Measurements from ENCODE around the gene GFRA1.

GFRA1 gene, protein sequence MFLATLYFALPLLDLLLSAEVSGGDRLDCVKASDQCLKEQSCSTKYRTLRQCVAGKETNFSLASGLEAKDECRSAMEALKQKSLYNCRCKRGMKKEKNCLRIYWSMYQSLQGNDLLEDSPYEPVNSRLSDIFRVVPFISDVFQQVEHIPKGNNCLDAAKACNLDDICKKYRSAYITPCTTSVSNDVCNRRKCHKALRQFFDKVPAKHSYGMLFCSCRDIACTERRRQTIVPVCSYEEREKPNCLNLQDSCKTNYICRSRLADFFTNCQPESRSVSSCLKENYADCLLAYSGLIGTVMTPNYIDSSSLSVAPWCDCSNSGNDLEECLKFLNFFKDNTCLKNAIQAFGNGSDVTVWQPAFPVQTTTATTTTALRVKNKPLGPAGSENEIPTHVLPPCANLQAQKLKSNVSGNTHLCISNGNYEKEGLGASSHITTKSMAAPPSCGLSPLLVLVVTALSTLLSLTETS

DNA sequence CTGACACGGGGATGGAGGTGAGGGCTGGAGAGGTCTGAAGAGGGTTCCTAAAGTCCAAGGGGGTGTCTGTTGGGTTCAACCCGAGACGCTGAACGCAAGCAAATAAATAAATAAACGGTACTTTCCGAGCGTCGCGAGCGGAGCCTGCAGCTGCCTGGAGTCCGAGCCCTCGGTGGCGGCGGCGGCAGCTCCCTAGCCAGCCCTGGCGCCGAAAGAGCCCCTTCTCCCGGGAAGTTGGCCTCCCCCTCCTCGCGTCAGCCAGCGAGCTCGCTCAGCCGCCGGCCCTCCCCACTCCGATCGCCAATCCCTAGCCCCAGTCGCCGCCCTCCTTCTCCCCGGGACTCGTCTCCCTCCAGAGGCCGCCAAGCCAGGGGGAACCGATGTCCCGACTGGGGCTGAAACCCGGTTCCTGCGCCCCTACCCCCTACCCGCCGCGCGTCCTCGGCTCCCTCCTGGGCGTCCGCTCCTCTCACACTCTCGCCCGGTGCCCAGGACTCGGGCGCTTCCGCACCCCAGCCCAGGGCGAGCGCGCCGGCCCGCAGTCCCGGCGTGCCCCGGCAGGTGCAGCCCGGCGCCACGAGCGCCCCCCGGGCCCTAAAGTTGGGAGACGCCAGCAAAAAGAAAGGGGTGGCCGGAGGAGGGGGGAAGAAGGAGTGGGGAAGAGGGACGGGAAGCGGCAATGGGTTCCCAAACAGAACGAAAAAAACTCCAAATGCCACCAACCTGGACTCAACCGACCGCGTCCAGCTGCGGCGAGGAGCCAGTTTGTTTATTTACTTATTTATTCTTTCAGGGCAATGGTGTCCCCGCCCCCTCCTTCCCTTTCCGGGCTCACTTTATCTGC is at the start of gene GFRA1:
TSS of gene GFRA1 (minus strand) at position 767 of the 844 bp plus-strand sequence. CDS start 1,177 bp downstream, outside the sequence.
- no peak for DNase-seq

DNA sequence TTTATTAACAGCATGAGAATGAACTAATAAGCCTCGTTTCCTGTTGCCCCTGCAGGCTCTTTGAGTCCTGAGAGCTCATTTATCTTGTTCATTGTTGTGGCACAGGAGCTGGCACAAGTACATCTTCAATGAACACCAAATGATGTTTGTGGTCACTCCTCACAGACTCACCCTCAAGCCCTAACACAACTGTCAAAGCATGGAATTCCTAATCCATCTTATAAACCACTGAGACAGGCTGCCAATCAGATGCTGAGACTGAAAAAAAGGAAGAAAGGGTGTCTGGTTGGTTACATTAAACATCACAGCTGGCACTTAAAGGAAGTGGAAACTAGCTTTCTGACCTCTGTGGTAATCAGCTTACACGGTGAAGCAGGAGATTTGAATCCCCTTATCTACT is 43.5 kb upstream of the GFRA1 start:
- DNase-seq: no peak

DNA sequence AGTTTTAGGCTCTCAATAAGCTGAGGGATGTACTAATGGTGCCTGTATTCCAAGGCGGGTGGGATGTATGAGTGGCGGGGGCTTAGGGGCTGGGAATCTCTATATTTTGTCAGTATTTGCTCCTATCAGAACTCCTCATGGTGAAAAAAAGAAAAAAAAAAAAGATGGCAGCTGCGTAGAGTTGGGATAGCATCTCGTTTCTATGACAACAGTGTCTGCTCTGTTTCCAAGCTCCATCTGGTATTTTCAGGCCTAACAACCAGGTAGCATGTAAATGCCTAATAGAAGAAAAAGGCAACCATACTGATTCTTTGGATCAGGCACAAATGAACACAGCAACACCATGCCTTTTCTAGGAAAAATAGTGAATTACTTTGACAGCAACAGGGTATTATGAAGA is 39.5 kb upstream of the GFRA1 start:
- DNase-seq: no peak

DNA sequence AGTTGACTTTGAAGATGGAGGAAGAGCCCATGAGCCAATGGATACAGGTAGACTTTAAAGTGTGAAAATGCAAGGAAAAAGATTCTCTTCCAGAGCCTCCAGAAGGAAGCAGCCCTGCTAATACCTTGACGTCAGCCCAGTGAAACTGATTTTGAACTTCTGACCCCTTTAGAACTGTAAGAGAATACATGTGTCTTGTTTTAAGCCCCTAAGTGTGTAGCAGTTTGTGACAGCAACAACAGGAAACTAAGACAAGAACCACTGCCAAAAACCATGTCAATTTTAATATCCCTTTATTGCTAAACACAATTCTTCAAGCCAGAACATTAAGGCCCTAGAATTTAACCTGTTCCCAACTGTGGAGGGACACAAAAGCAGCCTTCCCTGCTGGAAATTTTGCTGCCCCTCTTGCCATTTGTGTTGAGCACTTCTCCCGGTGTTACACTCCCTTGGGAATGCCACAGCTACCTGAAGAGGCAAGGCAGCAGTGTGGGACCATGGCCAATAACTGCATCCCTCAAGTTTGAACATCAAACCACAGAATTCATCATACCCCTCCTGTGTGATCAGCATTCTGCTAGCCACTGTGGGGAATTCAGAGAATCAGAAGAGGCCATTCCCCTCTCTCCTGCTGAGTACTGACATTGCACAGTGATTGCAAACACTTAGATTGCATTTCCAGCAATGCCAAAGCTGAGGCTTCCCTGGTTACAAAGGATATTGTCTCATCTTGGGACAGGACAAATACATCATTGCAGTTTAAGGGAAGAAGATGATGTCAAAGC is 38.9 kb upstream of the GFRA1 start:
- DNase-seq: no peak

DNA sequence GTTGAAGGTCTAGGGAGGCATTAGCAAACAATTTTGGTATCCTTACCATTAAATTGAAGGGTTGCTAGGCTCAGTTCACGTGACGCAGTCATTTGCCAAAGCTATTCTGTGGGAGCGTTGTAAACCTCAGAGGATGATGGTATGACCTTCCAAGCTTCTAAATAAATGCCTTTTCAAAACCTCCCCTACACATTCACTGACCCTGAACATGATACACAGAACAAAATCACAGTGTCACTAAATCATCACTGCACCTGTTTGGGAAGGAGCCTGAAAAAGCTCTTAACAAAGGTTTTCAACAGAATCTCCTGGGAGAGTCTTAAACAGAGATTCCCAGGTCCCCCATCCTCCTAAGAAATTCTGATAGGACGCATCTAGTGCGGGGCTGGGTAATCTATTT is 38.0 kb upstream of the GFRA1 start:
- no peak for DNase-seq

DNA sequence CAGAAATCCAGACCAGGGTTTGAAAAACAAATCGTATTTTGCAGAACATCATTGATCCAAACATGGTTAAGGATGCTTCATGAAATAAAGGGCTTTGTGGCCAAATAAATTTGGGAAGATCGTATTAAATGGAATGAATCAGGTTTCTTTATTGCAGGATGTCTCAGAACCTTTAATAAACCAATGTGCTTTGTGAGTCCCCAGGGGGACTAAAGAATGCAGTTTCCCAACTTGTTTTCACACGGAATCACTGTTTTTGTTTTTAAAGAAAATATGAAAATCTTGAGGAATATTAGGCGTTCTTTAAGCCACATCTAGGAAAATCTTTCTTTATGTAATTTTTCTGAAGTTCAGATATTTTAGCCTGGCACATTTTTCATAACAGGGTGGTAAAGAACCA is 34.4 kb upstream of the GFRA1 start:
- no peak for DNase-seq

DNA sequence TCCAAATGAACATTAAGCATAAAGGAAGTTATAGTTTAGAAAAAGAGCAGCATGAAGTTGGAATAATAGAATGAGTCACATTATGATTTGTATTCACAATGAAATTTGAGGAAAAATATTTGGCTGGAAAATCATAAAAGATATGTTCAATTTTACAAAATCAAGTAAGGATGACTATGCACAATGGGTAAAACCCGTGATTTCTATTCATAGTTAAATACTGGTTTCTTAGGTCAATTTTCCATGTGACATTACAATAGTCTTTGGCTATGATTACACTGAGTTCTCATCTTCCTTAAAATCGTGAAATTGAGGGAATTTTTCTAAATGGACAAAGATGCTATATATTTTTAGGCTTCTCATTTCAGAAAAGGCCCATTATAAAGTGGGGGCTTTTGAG is 33.8 kb upstream of the GFRA1 start:
- no peak for DNase-seq

DNA sequence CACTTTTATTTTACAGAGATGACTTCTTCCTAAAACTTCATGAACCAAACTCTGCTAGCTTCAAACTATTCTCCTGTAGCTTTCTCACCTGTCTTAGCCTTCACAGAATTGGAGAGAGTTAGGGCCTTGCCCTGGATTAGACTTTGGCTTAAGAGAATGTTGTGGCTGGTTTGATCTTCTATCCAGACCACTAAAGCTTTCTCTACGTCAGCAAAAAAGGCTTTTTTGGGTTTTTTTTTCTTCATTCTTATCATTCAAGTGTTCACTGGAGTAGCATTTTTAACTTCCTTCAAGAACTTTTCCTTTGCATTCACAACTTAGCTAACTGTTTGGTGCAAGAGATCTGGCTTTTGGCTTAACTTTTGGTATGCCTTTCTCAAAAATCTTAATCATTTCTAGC is 31.9 kb upstream of the GFRA1 start:
- no peak for DNase-seq

DNA sequence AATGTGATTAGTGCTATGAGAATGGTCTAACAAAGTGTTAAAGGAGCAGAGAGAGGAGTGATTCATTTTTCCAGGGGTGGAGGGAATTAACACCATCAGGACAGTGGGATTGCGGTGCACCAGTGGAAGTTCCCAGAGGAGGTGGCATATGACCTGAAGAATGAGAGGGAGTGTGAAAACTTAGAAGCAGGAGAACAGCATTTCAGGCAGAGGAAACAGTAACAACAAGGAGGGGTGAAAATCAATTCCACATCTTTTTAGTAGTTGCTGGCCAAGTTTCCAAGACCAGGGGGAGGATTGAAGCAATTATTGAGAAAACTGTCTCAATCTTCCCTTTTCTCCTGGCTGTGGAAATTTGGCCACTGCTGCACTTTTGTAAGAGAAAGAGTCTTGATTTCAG is 27.5 kb upstream of the GFRA1 start:
- DNase-seq: no peak

DNA sequence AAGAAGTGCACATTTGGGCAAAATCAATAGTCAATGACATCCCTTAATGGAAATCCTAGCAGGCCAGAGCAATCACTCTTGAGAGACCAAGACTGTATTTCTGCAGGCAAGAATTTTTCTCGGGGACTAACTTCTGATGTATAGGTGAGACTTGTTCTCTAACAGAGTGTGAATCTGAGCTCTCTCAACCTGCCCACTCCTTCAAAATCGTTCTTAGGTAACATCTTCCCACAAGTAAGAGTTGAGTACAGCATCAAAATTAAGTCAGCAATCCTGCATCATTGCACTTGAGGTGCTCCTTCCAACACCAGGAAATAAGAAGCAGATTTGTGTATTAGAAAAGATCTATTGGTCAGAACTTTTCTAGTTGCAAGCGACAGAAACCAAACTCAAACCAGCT is 25.6 kb upstream of the GFRA1 start:
- DNase-seq: no peak

DNA sequence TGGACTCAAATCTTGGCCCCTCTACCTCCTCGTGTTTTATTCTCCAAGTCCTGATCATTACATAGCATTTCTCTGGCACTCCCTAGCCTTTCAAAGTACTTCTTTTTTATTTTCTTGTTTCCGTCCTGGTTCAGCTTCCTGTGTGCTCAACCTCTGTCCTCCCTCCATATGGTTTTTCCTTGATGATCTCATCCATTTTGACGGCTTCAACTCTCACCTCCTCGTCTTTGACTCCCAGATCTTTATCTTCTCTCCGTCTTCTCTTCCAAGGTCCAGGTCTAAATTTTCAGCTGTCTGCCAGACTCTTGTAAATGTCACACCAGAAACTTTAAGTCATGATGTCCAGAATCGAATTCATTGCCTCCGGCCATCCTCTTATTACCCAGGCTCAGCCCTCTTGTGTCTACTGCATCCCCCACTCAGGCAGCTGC is 23.3 kb upstream of the GFRA1 start:
- DNase-seq: no peak

DNA sequence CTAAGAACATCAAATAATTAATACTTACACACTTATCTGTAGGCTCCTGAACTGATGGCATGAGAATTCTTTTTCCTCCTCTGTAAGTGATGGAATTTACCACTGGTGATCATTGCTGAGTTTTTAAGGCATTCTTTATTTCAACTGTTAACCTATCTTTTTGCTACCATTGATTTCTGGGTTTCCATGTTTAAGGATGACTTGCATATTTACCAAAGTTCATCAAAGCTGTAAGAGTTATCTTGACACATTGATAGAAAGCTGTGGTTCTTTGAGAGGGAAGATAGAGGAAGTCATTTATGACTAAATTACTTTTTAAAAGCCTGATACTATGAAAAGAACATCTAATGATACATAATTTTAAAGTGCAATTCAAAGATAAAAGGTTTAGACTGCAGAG is 19.5 kb upstream of the GFRA1 start:
- no peak for DNase-seq

DNA sequence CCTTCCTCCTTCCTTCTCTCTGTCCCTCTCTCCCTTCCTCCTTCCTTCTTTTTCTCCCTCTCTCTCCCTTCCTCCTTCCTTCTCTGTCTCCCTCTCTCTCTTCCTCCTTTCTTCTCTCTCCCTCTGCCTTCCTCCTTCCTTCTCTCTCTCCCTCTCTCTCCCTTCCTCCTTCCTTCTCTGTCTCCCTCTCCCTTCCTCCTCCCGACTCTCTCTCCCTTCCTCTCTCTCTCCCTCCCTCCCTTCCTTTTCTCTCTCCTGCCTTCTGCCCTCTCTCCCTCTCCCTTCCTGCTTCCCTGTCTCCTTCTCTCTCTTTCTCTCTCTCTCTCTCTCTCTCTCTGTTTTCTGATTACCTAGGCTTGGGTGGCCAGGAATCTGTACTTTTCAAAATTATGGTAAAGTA is 16.6 kb upstream of the GFRA1 start:
- no peak for DNase-seq

DNA sequence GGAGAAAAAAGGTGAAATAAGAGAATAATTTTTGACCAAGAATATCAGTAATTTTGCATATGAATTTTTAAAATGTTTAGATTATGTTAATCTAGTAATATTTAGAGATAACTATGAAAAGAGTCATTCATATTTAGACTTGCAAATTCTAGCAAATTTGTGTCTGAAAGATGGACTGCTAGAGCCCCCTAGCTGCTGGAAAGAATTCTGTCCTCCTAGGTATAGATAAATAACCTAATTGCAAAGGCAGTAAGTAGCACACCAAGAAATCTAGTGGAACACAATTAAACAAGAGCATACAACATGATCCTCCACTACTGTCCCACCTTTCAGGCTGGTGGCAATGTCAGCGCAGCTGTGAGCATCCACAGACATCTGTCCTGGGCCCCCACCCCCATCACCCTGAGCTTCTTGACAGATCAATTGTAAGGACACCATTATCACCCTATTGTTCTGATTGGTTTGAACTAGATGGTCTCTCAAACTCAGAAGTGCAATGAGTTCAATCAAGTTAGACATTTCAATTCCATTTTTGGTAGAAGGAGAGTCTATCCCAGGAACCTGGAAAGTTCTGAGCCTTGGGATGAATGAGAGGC is 15.0 kb upstream of the GFRA1 start:
- DNase-seq: no peak

DNA sequence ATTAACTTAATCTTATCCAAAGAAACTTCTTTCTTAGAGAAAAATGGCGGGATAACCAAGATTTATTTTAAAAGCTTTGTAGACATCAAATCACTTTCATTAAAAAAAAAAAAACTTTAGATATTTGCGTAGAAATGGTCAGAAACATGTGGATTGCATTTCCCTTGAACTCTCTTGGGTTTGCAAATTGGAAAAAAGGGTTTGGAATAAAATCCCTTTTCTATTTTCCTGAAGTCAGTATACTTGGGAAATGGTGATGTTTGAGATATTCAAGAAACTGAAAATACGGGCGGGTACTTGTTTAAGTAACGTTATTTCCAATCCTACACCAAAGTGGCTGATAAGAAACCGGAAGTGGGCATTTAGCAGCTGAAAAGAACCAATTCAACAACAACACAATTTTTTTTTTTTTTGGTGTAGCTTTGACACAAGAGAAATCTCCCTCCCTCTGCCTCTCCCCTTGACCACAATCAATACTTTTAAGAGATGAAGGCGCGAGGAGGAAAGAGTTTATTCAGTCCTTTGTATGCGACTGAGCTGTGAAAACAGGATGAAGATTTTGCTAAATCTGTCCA is 13.7 kb upstream of the GFRA1 start:
- no peak for DNase-seq

DNA sequence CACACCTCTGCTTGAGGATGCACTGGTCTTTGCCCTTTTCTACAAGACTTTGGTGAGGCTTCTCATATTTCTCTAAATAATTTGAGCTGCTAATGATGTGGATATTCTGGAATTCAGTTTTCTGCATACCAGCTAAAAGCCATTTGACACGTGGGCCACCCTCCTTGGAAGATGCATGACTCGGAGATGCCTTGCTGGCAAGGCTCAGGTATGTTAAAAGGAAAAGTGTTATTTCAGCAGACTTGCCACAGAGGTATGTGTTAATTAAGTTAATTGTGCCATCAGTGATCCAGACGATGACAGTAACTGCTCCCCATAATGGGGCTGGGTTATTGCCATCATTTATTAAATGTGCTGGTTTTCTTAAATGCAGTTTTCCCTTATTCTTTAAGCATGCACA is 8.8 kb upstream of the GFRA1 start:
- no peak for DNase-seq

DNA sequence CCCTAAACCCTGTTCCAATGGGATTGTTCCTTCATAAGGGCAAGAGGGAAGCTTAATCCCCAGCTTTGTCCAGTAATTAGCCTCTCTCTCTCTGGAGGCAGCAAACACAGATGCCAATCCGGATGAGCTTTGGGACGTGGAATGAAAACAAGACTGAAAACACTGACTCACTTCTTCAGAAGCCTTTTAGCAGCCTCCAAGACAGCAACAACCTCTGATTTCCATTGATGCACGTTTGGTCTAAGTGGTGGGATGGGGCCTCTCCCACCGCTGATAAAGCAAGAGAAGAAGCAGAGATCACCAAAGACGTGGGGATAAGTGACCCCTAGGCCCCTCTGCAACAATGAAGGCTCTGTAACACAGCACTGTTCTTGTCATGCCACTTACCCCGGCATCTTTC is 5.8 kb upstream of the GFRA1 start:
- no peak for DNase-seq

DNA sequence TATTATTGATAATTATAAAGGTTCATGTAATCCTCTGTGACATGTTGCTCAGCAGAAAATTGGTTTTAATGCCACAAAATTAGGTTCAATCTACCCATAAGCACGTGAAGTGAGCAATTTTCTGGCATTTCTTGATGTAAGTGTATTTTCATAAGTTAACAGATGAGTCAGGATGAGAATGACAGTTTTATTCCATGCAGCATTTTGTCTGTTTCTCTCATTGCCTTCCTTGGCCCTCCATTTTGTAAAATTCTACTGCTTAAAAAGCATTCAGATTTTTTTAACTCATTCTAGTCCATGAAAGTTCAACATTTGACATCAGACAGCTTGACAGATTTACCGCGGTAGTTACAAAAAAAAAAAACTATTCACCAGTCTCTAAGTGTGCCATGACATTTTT is 4.0 kb upstream of the GFRA1 start:
- no peak for DNase-seq

DNA sequence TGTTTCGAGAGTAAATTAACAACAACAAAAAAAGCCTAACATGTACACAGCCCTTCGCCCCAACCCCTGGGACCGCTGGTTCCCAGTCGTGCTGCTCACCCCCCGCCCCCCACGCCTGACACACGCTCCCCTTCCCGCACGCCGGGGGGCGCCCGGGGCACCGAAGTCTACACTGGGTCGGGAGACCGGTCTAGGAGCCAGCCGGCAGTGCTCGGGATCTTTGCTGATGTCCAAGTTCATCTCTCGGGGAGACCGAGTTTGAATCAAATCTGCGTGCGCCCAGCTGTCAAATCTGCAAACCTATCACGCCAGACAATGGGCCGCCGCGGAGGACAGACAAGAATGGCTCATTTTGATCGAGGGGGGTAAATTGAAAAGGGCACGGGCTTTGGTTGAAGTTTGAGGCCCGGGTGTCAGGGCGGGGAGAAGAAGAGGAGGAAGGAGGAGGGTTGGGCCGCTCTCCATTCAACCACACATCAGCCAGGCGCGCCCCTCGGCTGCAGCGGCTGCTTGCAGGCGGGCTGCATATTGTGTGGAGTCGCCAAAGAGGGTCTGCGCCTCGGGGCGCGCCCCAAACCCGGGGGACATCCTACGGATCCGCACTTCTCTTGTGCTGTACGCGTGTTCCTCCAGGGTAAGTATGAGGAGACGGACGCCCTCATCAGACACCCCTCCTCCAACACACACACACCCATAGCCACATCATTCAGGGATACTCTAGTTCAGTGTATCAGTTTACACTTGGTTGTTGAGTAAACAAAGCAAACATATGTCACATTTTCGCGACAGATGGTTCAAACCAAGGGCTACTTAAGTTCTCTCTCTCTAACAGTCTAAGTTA is 1.3 kb upstream of the GFRA1 start:
- DNase-seq: no peak

DNA sequence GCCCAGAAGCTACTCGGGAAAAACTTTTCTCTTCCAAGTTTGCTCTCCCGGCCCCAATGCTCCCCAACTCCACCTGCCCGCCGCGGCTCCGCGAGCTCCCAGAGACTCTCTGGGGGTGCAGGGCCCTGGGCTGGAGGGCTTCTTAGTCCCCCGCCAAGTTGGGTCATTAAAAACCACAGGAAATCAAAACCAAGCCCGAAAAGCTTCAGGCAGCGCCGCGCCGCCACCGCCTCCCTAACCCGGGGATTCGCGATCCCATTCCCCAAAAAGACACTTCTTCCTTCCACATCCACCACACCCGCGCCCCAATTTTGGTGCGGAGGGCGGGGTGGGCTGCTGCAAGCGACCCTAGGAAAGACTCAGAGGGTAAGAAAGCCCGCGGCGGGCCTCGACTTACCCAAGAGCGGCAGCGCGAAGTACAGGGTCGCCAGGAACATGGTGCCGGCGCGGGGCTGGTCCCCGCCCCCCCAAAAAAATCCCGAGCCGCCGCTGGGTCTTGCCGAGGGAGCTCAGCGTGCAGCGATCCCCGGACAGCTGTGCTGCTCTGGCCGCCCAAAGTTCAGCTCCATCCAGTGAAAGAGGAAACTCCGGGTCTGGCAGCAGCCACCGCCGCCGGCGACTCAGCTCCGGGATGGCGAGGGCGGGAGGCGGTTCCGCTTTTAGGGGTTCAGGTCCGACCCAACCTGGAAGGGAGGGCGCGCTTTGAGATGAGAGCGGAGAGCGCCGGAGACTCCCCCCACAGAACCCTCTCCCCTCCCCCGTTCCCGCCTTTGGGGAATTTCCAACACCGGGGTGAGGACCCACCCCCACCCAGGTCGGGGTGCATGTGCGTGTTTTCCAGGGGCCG is 1.2 kb downstream of the GFRA1 start:
- DNase-seq: no peak
